H9 (cell line): ENCODE measurements around the gene TFPI. TPM values are rescaled to one million over a fixed set of nuclear protein-coding genes. Genes with fewer than 3 reads are reported as not detected.

ENCODE experiments used
- DNase-seq: peaks from one replicate; pipeline ENCODE4 v3.0.0-alpha.2; 2017
- H2AFZ ChIP-seq: one replicate; pipeline ENCODE4 v1.6.1; 2013; ENCODE audit warnings: mild to moderate bottlenecking, low read length, control low read depth, moderate library complexity
- H2AK5ac ChIP-seq: 2 replicates; pipeline ENCODE4 v1.6.1; 2013; ENCODE audit warnings: low read length, control low read depth, mixed read lengths; ENCODE audit not compliant: insufficient read length
- H2BK120ac ChIP-seq: one replicate; pipeline ENCODE4 v1.6.1; 2013; ENCODE audit warnings: low read depth, mild to moderate bottlenecking, low read length, control low read depth, inconsistent platforms; ENCODE audit not compliant: poor library complexity, severe bottlenecking
- H2BK12ac ChIP-seq: 2 replicates; pipeline ENCODE4 v1.6.1; 2013; ENCODE audit warnings: low read length, control low read depth, mixed read lengths, low read depth; ENCODE audit not compliant: insufficient read length
- H2BK15ac ChIP-seq: 2 replicates; pipeline ENCODE4 v1.6.1; 2013; ENCODE audit warnings: low read depth, low read length, control low read depth
- H2BK20ac ChIP-seq: one replicate; pipeline ENCODE4 v1.6.1; 2013; ENCODE audit warnings: low read depth, mild to moderate bottlenecking, low read length, control low read depth, inconsistent platforms; ENCODE audit not compliant: poor library complexity, severe bottlenecking
- H2BK5ac ChIP-seq: 2 replicates; pipeline ENCODE4 v1.6.1; 2013; ENCODE audit warnings: low read length, control low read depth, mixed read lengths; ENCODE audit not compliant: insufficient read length
- H3K14ac ChIP-seq: 2 replicates; pipeline ENCODE4 v1.6.1; 2013; ENCODE audit warnings: low read length, control low read depth; ENCODE audit not compliant: insufficient read depth
- H3K18ac ChIP-seq: 2 replicates; pipeline ENCODE4 v1.6.1; 2013; ENCODE audit warnings: low read depth, mild to moderate bottlenecking, mixed read lengths, low read length, control low read depth; ENCODE audit not compliant: insufficient read length
- H3K23ac ChIP-seq: 2 replicates; pipeline ENCODE4 v1.6.1; 2013; ENCODE audit warnings: low read length, control low read depth, mixed read lengths, low read depth; ENCODE audit not compliant: insufficient read length
- H3K23me2 ChIP-seq: 2 replicates; pipeline ENCODE4 v1.6.1; 2013; ENCODE audit warnings: low read depth, mild to moderate bottlenecking, mixed read lengths, low read length, control low read depth; ENCODE audit not compliant: insufficient read length, poor library complexity, severe bottlenecking
- H3K27ac ChIP-seq: 2 replicates; pipeline ENCODE4 v1.5.1; 2013; ENCODE audit warnings: low read length, control low read depth, mixed read lengths, low read depth; ENCODE audit not compliant: insufficient read length
- H3K27me3 ChIP-seq: 2 replicates; pipeline ENCODE4 v1.6.1; 2013; ENCODE audit warnings: low read length, control low read depth, inconsistent platforms; ENCODE audit not compliant: insufficient read depth
- H3K4ac ChIP-seq: 2 replicates; pipeline ENCODE4 v1.6.1; 2013; ENCODE audit warnings: low read depth, mild to moderate bottlenecking, control low read depth, inconsistent platforms, low read length, moderate library complexity
- H3K4me1 ChIP-seq: 2 replicates; pipeline ENCODE4 v1.6.1; 2013; ENCODE audit warnings: low read length, control low read depth, inconsistent platforms; ENCODE audit not compliant: insufficient read depth
- H3K4me2 ChIP-seq: 2 replicates; pipeline ENCODE4 v1.6.1; 2013; ENCODE audit warnings: low read length, control low read depth, mixed read lengths; ENCODE audit not compliant: insufficient read length, insufficient read depth
- H3K56ac ChIP-seq: 2 replicates; pipeline ENCODE4 v1.6.1; 2013; ENCODE audit warnings: low read depth, mild to moderate bottlenecking, mixed read lengths, low read length, control low read depth; ENCODE audit not compliant: insufficient read length
- H3K79me1 ChIP-seq: 2 replicates; pipeline ENCODE4 v1.6.1; 2013; ENCODE audit warnings: low read depth, mild to moderate bottlenecking, moderate library complexity, low read length, control low read depth, inconsistent platforms; ENCODE audit not compliant: insufficient read depth, poor library complexity, severe bottlenecking
- H3K79me2 ChIP-seq: 2 replicates; pipeline ENCODE4 v1.6.1; 2013; ENCODE audit warnings: low read length, control low read depth, inconsistent platforms; ENCODE audit not compliant: insufficient read depth
- H3K9ac ChIP-seq: 2 replicates; pipeline ENCODE4 v1.6.1; 2013; ENCODE audit warnings: low read length, control low read depth, mixed read lengths; ENCODE audit not compliant: insufficient read length; ENCODE audit errors: extremely low read depth
- H3K9me3 ChIP-seq: one replicate; pipeline ENCODE4 v1.6.1; 2013; ENCODE audit warnings: low read depth, low read length, inconsistent platforms; ENCODE audit not compliant: control insufficient read depth
- H3T11ph ChIP-seq: one replicate; pipeline ENCODE4 v1.6.1; 2013; ENCODE audit warnings: mild to moderate bottlenecking, low read length, control low read depth, inconsistent platforms
- H4K20me1 ChIP-seq: one replicate; pipeline ENCODE4 v1.6.1; 2013; ENCODE audit not compliant: control insufficient read depth, insufficient read length, insufficient read depth
- H4K5ac ChIP-seq: 2 replicates; pipeline ENCODE4 v1.6.1; 2013; ENCODE audit warnings: low read depth, mild to moderate bottlenecking, mixed read lengths, low read length, control low read depth; ENCODE audit not compliant: insufficient read length
- H4K8ac ChIP-seq: replicated peaks from 2 replicates; pipeline ENCODE4 v1.6.1; 2013; ENCODE audit warnings: low read length, control low read depth, mixed read lengths, low read depth; ENCODE audit not compliant: insufficient read length
- H4K91ac ChIP-seq: 2 replicates; pipeline ENCODE4 v1.6.1; 2013; ENCODE audit warnings: low read depth, mild to moderate bottlenecking, moderate library complexity, mixed read lengths, low read length, control low read depth; ENCODE audit not compliant: insufficient read length
- H3K27ac Mint-ChIP-seq, 3 experiments: 2 replicates in 2 of 3; 3 replicates in 1 of 3; pipeline ENCODE4 v1.8.0; 2020 to 2021; ENCODE audit warnings: mixed read lengths in 3 of 3, mild to moderate bottlenecking in 1 of 3, moderate library complexity in 1 of 3
- H3K27me3 Mint-ChIP-seq: 2 replicates; pipeline ENCODE4 v1.8.0; 2021; ENCODE audit warnings: low read depth, mild to moderate bottlenecking, moderate library complexity, mixed read lengths
- H3K36me3 Mint-ChIP-seq, 3 experiments: 2 replicates in 2 of 3; 3 replicates in 1 of 3; pipeline ENCODE4 v1.8.0; 2020 to 2021; ENCODE audit warnings: low read depth in 3 of 3, mixed read lengths in 3 of 3; ENCODE audit not compliant: insufficient read depth in 1 of 3
- H3K4me1 Mint-ChIP-seq, 2 experiments: 2 replicates each; pipeline ENCODE4 v1.8.0; 2020; ENCODE audit warnings: mixed read lengths in 2 of 2
- H3K4me3 Mint-ChIP-seq, 2 experiments: 2 replicates in 1 of 2; 3 replicates in 1 of 2; pipeline ENCODE4 v1.8.0; 2020 to 2021; ENCODE audit warnings: mild to moderate bottlenecking in 2 of 2, mixed read lengths in 2 of 2, moderate library complexity in 1 of 2
- H3K9me3 Mint-ChIP-seq, 2 experiments: 2 replicates in 1 of 2; 3 replicates in 1 of 2; pipeline ENCODE4 v1.8.0; 2020; ENCODE audit warnings: mild to moderate bottlenecking in 2 of 2, mixed read lengths in 2 of 2, moderate library complexity in 1 of 2
- total RNA-seq: library from RNA; stranded (reverse); gene quantifications from 2 replicates; pipeline ENCODE4 v1.2.1, GENCODE V29; 2021
- TF ChIP-seq, protein P1 (sequence below): fragments of 200-600 bp; sonication (generic); conservative IDR thresholded peaks from 3 replicates; pipeline ENCODE4 v1.8.0; 2021; ENCODE audit warnings: antibody characterized with exemption, mild to moderate bottlenecking

Gene TFPI
- total RNA-seq, 1 experiment from 2014 or later, result 5.8 TPM

DNA sequence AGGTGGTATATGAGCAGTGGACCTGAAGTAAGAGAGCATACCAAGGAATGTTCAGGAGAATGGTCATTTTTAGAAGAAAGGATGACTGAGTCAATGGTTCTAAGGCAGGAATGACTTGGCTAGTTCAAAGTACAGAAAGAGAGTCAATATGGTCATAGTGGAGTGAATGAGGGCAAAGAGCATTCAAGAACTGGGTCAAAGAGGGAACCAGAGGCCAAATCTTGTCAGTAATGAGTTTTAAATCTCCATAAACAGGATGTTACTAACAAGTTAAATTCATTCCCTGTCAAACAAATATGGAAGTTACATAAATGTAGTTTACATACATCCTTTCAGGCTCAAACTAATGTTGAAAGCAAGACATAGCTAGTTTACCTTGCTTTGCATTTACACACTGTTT lies 122.3 kb downstream of the TFPI start:
- H3K18ac ChIP-seq, result no peak overlapping the region
- H3K36me3 Mint-ChIP-seq, result no peaks in the 10 kb centered on the region
- H4K20me1 ChIP-seq, result no peaks in the 10 kb centered on the region
- 0 out of 2 replicates have a peak, but pooled peaks cover 2% of the 10 kb centered on the region for H3K4me1 ChIP-seq
- no peak overlapping the region for H3T11ph ChIP-seq
- no peaks in the 10 kb centered on the region for H3K79me1 ChIP-seq
- no peaks in the 10 kb centered on the region for H3K27me3 ChIP-seq
- no peak overlapping the region for H3K4me2 ChIP-seq
- no peaks in the 10 kb centered on the region for H3K23me2 ChIP-seq
- H3K9ac ChIP-seq, result no peak overlapping the region
- no peak overlapping the region for H4K91ac ChIP-seq
- TF ChIP-seq, protein P1, sequence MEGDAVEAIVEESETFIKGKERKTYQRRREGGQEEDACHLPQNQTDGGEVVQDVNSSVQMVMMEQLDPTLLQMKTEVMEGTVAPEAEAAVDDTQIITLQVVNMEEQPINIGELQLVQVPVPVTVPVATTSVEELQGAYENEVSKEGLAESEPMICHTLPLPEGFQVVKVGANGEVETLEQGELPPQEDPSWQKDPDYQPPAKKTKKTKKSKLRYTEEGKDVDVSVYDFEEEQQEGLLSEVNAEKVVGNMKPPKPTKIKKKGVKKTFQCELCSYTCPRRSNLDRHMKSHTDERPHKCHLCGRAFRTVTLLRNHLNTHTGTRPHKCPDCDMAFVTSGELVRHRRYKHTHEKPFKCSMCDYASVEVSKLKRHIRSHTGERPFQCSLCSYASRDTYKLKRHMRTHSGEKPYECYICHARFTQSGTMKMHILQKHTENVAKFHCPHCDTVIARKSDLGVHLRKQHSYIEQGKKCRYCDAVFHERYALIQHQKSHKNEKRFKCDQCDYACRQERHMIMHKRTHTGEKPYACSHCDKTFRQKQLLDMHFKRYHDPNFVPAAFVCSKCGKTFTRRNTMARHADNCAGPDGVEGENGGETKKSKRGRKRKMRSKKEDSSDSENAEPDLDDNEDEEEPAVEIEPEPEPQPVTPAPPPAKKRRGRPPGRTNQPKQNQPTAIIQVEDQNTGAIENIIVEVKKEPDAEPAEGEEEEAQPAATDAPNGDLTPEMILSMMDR, result no peak
- no peaks in the 10 kb centered on the region for H3K27me3 Mint-ChIP-seq
- no peak overlapping the region for H3K14ac ChIP-seq
- H3K4me3 Mint-ChIP-seq, result no peak overlapping the region
- H2BK5ac ChIP-seq, result no peak overlapping the region
- H2BK12ac ChIP-seq, result no peak overlapping the region
- no peaks in the 10 kb centered on the region for H3K79me2 ChIP-seq
- H4K8ac ChIP-seq, result no peak overlapping the region
- DNase-seq, result no peak
- no peak overlapping the region for H2AK5ac ChIP-seq
- H3K4ac ChIP-seq, result no peak overlapping the region
- H2AFZ ChIP-seq, result no peak overlapping the region
- no peak overlapping the region for H2BK120ac ChIP-seq
- 0 out of 4 replicates have a peak, but pooled peaks cover 0 to 3% of the 10 kb centered on the region in 2 experiments for H3K4me1 Mint-ChIP-seq
- H4K5ac ChIP-seq, result no peak overlapping the region
- H2BK20ac ChIP-seq, result no peak overlapping the region
- no peaks in the 10 kb centered on the region for H3K9me3 Mint-ChIP-seq
- no peak overlapping the region for H3K27ac Mint-ChIP-seq
- no peaks in the 10 kb centered on the region for H3K9me3 ChIP-seq
- no peak overlapping the region for H2BK15ac ChIP-seq
- H3K23ac ChIP-seq, result no peak overlapping the region
- no peak overlapping the region for H3K27ac ChIP-seq
- no peak overlapping the region for H3K56ac ChIP-seq
